HepG2 (cell line): ENCODE data around the gene FAM131A. TPM values are rescaled to one million over a fixed set of nuclear protein-coding genes. Genes with fewer than 3 reads are reported as not detected.
A peak's percentile ranks its signal among the peaks of the same experiment; 100 is the strongest.

Experiments used
- ATF1 ChIP-seq: IDR thresholded peaks from 2 replicates; pipeline ENCODE4 v1.6.1; 2016; ENCODE audit warnings: mild to moderate bottlenecking, control low read depth
- CHD2 ChIP-seq: IDR thresholded peaks from 2 replicates; pipeline ENCODE4 v1.6.1; 2011; ENCODE audit warnings: low read depth, low read length, improper control_type of control experiment
- FOXM1 ChIP-seq: sonication (generic); formaldehyde crosslinking; IDR thresholded peaks from 2 replicates; pipeline ENCODE4 v1.5.0; 2020; ENCODE audit warnings: missing genetic modification reagents
- HNRNPH1 ChIP-seq: fragments of 200-400 bp; formaldehyde crosslinking; optimal IDR thresholded peaks from 2 replicates; pipeline ENCODE3; 2017; ENCODE audit warnings: mild to moderate bottlenecking, low read depth, low read length
- KAT2B ChIP-seq: fragments of 150-350 bp; IDR thresholded peaks from 2 replicates; pipeline ENCODE4 v1.6.1; 2014; ENCODE audit warnings: low read depth, low read length, borderline replicate concordance
- KDM4B ChIP-seq: sonication (generic); formaldehyde crosslinking; IDR thresholded peaks from 2 replicates; pipeline ENCODE4 v1.4.0; 2020; ENCODE audit warnings: missing genetic modification reagents
- MIER2 ChIP-seq: IDR thresholded peaks from 2 replicates; pipeline ENCODE4 v1.6.1; 2016; ENCODE audit warnings: missing biosample characterization, missing genetic modification reagents
- NFE2L1 ChIP-seq: sonication (generic); formaldehyde crosslinking; IDR thresholded peaks from 2 replicates; pipeline ENCODE4 v1.4.0; 2020; ENCODE audit warnings: missing genetic modification reagents, mild to moderate bottlenecking, borderline replicate concordance
- PRMT3 ChIP-seq: sonication (generic); formaldehyde crosslinking; IDR thresholded peaks from 2 replicates; pipeline ENCODE4 v1.8.1; 2022; ENCODE audit warnings: low read depth, mild to moderate bottlenecking, moderate library complexity, missing genetic modification reagents, borderline replicate concordance
- RELA ChIP-seq: sonication (generic); formaldehyde crosslinking; IDR thresholded peaks from 2 replicates; pipeline ENCODE4 v1.4.0; 2020; ENCODE audit warnings: missing genetic modification reagents
- SIX4 ChIP-seq: sonication (generic); formaldehyde crosslinking; IDR thresholded peaks from 2 replicates; pipeline ENCODE4 v1.4.0; 2020; ENCODE audit warnings: missing genetic modification reagents
- SOX13 ChIP-seq, 3 experiments: fragments of 450-650 bp in 1 of 3; sonication (generic) in 1 of 3; formaldehyde crosslinking in 1 of 3; IDR thresholded peaks in 2 of 3; conservative IDR thresholded peaks in 1 of 3; 2 replicates each; pipeline versions ENCODE4 v1.5.0 to v1.6.1; 2016 to 2020; ENCODE audit warnings: antibody characterized with exemption in 1 of 3, mild to moderate bottlenecking in 1 of 3, missing compliant biosample characterization in 1 of 3, missing genetic modification reagents in 1 of 3, moderate library complexity in 1 of 3
- ZBTB21 ChIP-seq: sonication (generic); formaldehyde crosslinking; IDR thresholded peaks from 2 replicates; pipeline ENCODE4 v1.4.0; 2020; ENCODE audit warnings: missing genetic modification reagents
- ZFP37 ChIP-seq: sonication (generic); formaldehyde crosslinking; IDR thresholded peaks from 2 replicates; pipeline ENCODE4 v1.4.0; 2020; ENCODE audit warnings: missing genetic modification reagents, borderline replicate concordance
- ZFP82 ChIP-seq: sonication (generic); formaldehyde crosslinking; IDR thresholded peaks from 2 replicates; pipeline ENCODE4 v1.5.1; 2020; ENCODE audit warnings: mild to moderate bottlenecking, missing genetic modification reagents, borderline replicate concordance
- ZMYM3 ChIP-seq: sonication (generic); formaldehyde crosslinking; IDR thresholded peaks from 2 replicates; pipeline ENCODE4 v1.5.1; 2020; ENCODE audit warnings: mild to moderate bottlenecking, missing genetic modification reagents
- ZNF136 ChIP-seq: sonication (generic); formaldehyde crosslinking; IDR thresholded peaks from 2 replicates; pipeline ENCODE4 v1.8.1; 2022; ENCODE audit warnings: low read depth, mild to moderate bottlenecking, moderate library complexity, missing genetic modification reagents
- ZNF468 ChIP-seq: sonication (generic); formaldehyde crosslinking; IDR thresholded peaks from 2 replicates; pipeline ENCODE4 v1.8.0; 2022; ENCODE audit warnings: mild to moderate bottlenecking, moderate library complexity, missing genetic modification reagents
- ZNF776 ChIP-seq: sonication (generic); formaldehyde crosslinking; IDR thresholded peaks from 2 replicates; pipeline ENCODE4 v1.4.0; 2020; ENCODE audit warnings: mild to moderate bottlenecking, missing genetic modification reagents
- polyA plus RNA-seq, 8 experiments: library from polyadenylated mRNA; depleted of rRNA in 3 of 8; stranded (reverse) in 7 of 8; unstranded in 1 of 8; fragments of >200 nt; fragmentation: Illumina TruSeq in 4 of 8; extraction: Trizol in 4 of 8; gene quantifications; 2 replicates each; pipeline versions ENCODE4 v1.2.1 to v1.2.3, GENCODE V29; 2011 to 2016; ENCODE audit warnings: low read depth in 4 of 8, missing spikeins in 1 of 8, mixed read lengths in 1 of 8; ENCODE audit not compliant: insufficient read depth in 1 of 8
- total RNA-seq, 5 experiments: library from RNA; depleted of rRNA; stranded (reverse); fragments of >200 nt; fragmentation: Illumina TruSeq; extraction: Trizol; gene quantifications; 2 replicates each; pipeline ENCODE4 v1.2.3, GENCODE V29; 2016; ENCODE audit warnings: low read depth in 1 of 5
- TF ChIP-seq, protein P1 (sequence below): sonication (generic); formaldehyde crosslinking; IDR thresholded peaks from 2 replicates; pipeline ENCODE4 v1.4.0; 2020; ENCODE audit warnings: mild to moderate bottlenecking, missing genetic modification reagents
- TF ChIP-seq, protein P2 (sequence below): IDR thresholded peaks from 2 replicates; pipeline ENCODE4 v1.6.1; 2016
- TF ChIP-seq, protein P3 (sequence below): sonication (generic); formaldehyde crosslinking; IDR thresholded peaks from 2 replicates; pipeline ENCODE4 v1.4.0; 2020; ENCODE audit warnings: missing genetic modification reagents
- TF ChIP-seq, protein P4 (sequence below): sonication (generic); formaldehyde crosslinking; IDR thresholded peaks from 2 replicates; pipeline ENCODE4 v1.4.0; 2020; ENCODE audit warnings: missing genetic modification reagents

Gene FAM131A
- total and polyA plus RNA-seq, 2 of the 13 experiments (the other 11 are each of a cell fraction or from before 2014, with no cell fraction given), result 9.2 to 9.3 TPM

DNA sequence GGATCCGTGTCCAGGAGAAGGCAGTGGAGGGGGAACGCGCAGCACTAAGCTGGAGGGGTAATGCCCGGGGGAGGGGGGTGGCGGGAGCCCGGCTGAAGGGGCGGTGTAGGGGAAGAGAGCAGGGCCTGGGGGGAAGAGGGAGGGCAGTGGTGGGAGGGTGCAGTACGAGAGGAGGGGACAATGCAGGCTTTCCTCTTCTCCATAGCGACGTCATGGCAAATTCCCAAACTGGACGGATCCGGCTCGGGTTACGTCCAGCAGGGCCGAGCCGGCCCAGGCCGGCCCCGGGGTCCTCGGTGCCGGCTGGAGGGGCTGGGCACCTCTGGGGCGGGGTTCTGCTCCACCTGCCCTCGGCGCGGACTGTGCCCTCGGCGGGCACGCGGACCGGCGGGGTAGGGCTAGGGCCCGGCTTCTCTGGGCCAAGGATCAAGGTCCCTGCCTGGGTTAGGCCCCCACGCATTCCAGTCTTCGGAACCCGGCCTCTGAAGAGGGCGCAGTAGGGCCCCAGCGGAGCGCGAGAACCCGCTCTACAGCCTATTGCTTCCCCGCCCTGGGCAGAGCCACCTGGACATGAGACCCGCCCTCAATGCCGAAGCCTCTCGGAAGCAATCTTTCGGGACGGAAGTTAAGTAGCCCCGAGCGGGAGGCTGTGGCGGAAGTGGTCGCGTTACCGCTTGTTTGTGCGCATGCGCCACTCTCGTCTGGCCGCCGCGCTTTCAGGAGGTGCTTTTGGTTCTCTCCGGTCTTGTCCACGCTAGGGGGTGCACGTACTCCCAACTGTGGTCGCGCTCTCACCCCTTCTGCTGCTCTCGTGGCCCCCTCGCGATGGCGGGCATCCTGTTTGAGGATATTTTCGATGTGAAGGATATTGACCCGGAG lies 25.5 kb downstream of the FAM131A start (continued):
- TF ChIP-seq FOXM1 (CRISPR knock-in tag), result no peak
- TF ChIP-seq ZNF468 (CRISPR knock-in tag), result no peak
- TF ChIP-seq, protein P1, sequence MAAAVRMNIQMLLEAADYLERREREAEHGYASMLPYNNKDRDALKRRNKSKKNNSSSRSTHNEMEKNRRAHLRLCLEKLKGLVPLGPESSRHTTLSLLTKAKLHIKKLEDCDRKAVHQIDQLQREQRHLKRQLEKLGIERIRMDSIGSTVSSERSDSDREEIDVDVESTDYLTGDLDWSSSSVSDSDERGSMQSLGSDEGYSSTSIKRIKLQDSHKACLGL (CRISPR knock-in tag), result peak; percentile 70; the same call in 1 of the 2 replicates
- no peak; the same call in 1 of the 2 replicates for TF ChIP-seq RELA
- no peak for TF ChIP-seq KDM4B (CRISPR knock-in tag)
- no peak for TF ChIP-seq KAT2B
- TF ChIP-seq ZBTB21 (CRISPR knock-in tag), result no peak
- TF ChIP-seq MIER2 (CRISPR knock-in tag), result peak; percentile 50; the same call in 1 of the 2 replicates
- no peak for TF ChIP-seq ZFP37 (CRISPR knock-in tag)
- 0 out of 2 replicates have a peak, but pooled peaks have one; percentile 29 for TF ChIP-seq ATF1 (CRISPR knock-in tag)
- TF ChIP-seq PRMT3 (CRISPR knock-in tag), result peak; percentile 78; the same call in 1 of the 2 replicates
- TF ChIP-seq CHD2, result peak; percentile 83
- TF ChIP-seq ZNF136 (CRISPR knock-in tag), result peak; percentile 84
- TF ChIP-seq, protein P2, sequence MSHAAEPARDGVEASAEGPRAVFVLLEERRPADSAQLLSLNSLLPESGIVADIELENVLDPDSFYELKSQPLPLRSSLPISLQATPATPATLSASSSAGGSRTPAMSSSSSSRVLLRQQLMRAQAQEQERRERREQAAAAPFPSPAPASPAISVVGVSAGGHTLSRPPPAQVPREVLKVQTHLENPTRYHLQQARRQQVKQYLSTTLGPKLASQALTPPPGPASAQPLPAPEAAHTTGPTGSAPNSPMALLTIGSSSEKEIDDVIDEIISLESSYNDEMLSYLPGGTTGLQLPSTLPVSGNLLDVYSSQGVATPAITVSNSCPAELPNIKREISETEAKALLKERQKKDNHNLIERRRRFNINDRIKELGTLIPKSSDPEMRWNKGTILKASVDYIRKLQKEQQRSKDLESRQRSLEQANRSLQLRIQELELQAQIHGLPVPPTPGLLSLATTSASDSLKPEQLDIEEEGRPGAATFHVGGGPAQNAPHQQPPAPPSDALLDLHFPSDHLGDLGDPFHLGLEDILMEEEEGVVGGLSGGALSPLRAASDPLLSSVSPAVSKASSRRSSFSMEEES (CRISPR knock-in tag), result peak; percentile 40; the same call in 1 of the 2 replicates
- TF ChIP-seq ZFP82 (CRISPR knock-in tag), result peak; percentile 93
- no peak for TF ChIP-seq NFE2L1 (CRISPR knock-in tag)
- TF ChIP-seq ZMYM3, result no peak
- no peak for TF ChIP-seq HNRNPH1
- TF ChIP-seq SOX13 (IDR thresholded peaks at IDR 0.05), result no peak
- peak in 1 of 2 experiments; percentile 14; a peak in 1 of 4 replicates for TF ChIP-seq SOX13 (CRISPR knock-in tag; conservative IDR thresholded peaks at IDR 0.05 in 1 of 2, IDR thresholded peaks at IDR 0.05 in 1 of 2)
- peak; percentile 53 for TF ChIP-seq SIX4
- TF ChIP-seq ZNF776, result peak; percentile 91
- TF ChIP-seq, protein P3, sequence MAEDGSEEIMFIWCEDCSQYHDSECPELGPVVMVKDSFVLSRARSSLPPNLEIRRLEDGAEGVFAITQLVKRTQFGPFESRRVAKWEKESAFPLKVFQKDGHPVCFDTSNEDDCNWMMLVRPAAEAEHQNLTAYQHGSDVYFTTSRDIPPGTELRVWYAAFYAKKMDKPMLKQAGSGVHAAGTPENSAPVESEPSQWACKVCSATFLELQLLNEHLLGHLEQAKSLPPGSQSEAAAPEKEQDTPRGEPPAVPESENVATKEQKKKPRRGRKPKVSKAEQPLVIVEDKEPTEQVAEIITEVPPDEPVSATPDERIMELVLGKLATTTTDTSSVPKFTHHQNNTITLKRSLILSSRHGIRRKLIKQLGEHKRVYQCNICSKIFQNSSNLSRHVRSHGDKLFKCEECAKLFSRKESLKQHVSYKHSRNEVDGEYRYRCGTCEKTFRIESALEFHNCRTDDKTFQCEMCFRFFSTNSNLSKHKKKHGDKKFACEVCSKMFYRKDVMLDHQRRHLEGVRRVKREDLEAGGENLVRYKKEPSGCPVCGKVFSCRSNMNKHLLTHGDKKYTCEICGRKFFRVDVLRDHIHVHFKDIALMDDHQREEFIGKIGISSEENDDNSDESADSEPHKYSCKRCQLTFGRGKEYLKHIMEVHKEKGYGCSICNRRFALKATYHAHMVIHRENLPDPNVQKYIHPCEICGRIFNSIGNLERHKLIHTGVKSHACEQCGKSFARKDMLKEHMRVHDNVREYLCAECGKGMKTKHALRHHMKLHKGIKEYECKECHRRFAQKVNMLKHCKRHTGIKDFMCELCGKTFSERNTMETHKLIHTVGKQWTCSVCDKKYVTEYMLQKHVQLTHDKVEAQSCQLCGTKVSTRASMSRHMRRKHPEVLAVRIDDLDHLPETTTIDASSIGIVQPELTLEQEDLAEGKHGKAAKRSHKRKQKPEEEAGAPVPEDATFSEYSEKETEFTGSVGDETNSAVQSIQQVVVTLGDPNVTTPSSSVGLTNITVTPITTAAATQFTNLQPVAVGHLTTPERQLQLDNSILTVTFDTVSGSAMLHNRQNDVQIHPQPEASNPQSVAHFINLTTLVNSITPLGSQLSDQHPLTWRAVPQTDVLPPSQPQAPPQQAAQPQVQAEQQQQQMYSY (CRISPR knock-in tag), result no peak
- TF ChIP-seq, protein P4, sequence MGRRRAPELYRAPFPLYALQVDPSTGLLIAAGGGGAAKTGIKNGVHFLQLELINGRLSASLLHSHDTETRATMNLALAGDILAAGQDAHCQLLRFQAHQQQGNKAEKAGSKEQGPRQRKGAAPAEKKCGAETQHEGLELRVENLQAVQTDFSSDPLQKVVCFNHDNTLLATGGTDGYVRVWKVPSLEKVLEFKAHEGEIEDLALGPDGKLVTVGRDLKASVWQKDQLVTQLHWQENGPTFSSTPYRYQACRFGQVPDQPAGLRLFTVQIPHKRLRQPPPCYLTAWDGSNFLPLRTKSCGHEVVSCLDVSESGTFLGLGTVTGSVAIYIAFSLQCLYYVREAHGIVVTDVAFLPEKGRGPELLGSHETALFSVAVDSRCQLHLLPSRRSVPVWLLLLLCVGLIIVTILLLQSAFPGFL (CRISPR knock-in tag), result no peak
